Naive B cell (primary cell): Measurements from ENCODE around the gene AGBL4. TPM values are rescaled to one million over a fixed set of nuclear protein-coding genes. Genes with fewer than 3 reads are reported as not detected.

Experiments
- ATAC-seq, 2 donors: fragments of 150-1000 bp; cut with Tn5 transposase; 2 replicates each; pipeline ENCODE4 v1.10.0; 2021; ENCODE audit warnings: low read depth in 2 of 2, mild to moderate bottlenecking in 2 of 2, moderate library complexity in 2 of 2
- DNase-seq: peaks from one replicate; pipeline ENCODE4 v3.0.0; 2022
- H3K27ac Mint-ChIP-seq, 6 donors: one replicate each; pipeline ENCODE4 v1.8.0; 2020 to 2022; ENCODE audit warnings: mild to moderate bottlenecking in 6 of 6, mixed read lengths in 6 of 6, moderate library complexity in 5 of 6, inconsistent platforms in 2 of 6
- H3K27me3 Mint-ChIP-seq, 3 donors: one replicate each; pipeline ENCODE4 v1.8.0; 2021 to 2022; ENCODE audit warnings: mixed read lengths in 3 of 3, mild to moderate bottlenecking in 1 of 3
- H3K36me3 Mint-ChIP-seq, 2 donors: one replicate each; pipeline ENCODE4 v1.8.0; 2020 to 2022; ENCODE audit warnings: mixed read lengths in 2 of 2, inconsistent platforms in 1 of 2, mild to moderate bottlenecking in 1 of 2
- H3K4me1 Mint-ChIP-seq, 3 donors: one replicate each; pipeline ENCODE4 v1.8.0; 2020 to 2022; ENCODE audit warnings: mixed read lengths in 3 of 3, inconsistent platforms in 1 of 3, mild to moderate bottlenecking in 1 of 3, moderate library complexity in 1 of 3
- H3K4me3 Mint-ChIP-seq, 8 donors: one replicate each; pipeline ENCODE4 v1.8.0; 2020 to 2022; ENCODE audit warnings: mild to moderate bottlenecking in 8 of 8, mixed read lengths in 8 of 8, moderate library complexity in 8 of 8, inconsistent platforms in 2 of 8
- H3K9me3 Mint-ChIP-seq, 7 donors: one replicate each; pipeline ENCODE4 v1.8.0; 2020 to 2022; ENCODE audit warnings: mixed read lengths in 7 of 7, mild to moderate bottlenecking in 5 of 7, inconsistent platforms in 2 of 7, moderate library complexity in 1 of 7
- polyA plus RNA-seq, 6 donors: library from polyadenylated mRNA; unstranded; fragments of 300-500 nt; fragmentation: Illumina TruSeq; gene quantifications; one replicate each; pipeline ENCODE4 v1.2.3, GENCODE V29; 2021; ENCODE audit warnings: low read depth in 6 of 6

The AGBL4 gene
- polyA plus RNA-seq, 6 donors from 2014 or later, result 0.18 to 0.32 (median 0.20) TPM; not detected in 3

DNA sequence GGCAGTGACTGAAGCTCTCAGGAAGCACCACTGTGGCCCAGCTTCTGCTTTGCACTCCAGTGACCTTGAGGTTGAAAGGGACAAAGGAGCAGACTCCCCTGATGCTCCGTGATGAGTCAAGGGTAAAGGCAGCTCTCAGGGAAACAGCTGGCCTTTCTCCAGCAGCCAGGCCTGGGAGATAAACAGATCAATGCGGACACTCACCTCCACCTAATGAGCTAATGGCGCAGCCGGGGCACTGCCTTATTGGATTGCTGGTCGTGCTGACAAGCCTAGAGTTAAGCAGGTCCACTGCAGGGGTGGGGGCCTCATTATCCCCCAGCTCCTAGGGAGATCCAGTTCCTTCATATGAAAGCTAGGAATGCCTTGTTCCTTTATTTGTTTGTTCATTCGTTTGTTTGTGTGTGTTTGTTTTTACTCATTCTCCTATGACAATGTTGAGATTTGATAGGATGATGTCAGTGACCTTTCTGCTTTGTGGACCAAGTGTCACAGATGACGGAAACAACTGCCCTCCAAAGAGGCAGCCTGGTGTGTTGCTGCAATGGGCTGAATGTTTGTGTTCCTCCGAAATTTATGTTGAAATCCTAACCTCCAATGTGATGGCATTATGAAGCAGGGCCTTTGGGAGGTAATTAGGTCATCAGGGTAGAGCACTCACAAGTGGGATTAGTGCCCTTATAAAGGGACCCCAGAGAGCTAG, 1105.7 kb downstream of the AGBL4 start:
- H3K9me3 Mint-ChIP-seq, result no peaks in the 10 kb centered on the region

DNA sequence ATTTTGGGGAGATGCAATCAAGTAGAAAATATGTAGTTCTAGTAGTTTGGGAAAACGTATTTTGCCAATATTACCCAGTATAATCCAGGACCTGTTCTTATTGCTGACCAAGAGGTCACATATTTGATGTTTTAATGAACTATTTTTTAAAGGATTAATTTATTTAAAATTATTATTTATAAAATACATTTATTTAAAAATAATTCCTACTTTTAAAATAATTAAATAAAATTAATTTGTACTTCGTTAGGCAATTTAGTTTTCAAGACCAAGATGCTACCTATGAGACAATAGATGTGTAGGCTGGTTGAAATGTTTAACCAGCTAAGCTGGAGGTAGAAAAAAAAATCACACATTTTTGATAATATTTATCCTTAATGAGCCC, 1106.7 kb downstream of the AGBL4 start:
- H3K27me3 Mint-ChIP-seq, result no peaks in the 10 kb centered on the region
- no peaks in the 10 kb centered on the region for H3K9me3 Mint-ChIP-seq

More for the DNA sequence above, 1105.7 kb downstream of the AGBL4 start:
- peaks cover 0 to 10% (median 7%) of the 10 kb centered on the region in 3 donors for H3K4me1 Mint-ChIP-seq
- H3K27ac Mint-ChIP-seq, result no peak overlapping the region
- no peak for ATAC-seq
- H3K27me3 Mint-ChIP-seq, result no peaks in the 10 kb centered on the region
- no peaks in the 10 kb centered on the region for H3K36me3 Mint-ChIP-seq
- no peak overlapping the region for H3K4me3 Mint-ChIP-seq
- no peak for DNase-seq

DNA sequence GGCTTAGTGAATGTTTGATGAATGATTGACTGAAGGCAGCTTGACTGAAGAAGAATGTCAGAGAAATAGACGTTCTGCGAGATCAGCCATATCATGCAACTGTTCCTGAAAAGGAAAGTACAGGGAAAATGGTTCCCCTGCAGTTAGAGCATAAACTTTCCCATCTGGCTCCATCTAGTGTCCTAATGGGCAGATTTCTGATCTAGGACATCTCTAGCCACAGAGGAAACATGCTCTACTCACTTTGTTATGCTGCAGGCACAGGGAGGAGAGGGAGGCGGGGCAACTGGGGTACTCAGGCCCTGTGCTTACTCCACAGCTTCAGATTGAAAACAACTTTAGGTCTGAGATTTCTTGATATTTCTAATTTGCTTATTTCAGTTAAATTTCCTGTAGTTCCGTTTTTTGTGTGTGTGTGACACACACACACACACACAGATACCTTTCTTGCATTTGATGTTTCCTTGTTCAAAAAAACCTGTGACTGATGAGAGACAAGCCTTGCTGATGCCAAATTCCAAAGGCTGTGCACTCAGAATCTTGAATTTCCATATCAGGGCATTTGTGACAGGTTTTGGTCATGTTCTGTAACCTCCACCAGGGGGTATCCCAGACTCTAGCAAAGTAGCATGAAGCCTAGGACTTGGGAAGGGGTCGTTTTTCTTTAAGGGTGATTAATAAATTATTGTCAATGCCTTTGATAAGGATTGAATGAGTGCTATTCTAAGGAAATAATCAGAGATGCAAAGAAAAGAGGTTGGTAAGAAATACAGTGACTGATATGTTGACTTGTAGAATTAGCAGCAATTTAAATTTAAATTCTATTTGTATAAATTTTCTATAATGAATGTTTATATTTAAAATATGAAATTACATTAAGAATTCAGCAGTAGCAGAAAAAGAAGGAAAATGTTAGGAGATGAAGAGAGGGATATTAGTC, 1107.4 kb downstream of the AGBL4 start:
- Mint-ChIP-seq H3K27me3 (no peaks in the 10 kb centered on the region), H3K9me3 (no peaks in the 10 kb centered on the region), H3K36me3 (no peaks in the 10 kb centered on the region), H3K27ac (peak overlapping the region in 2 of 6 donors; percentile 35 to 69), H3K4me1 (peaks cover 0 to 9% (median 7%) of the 10 kb centered on the region in 3 donors), H3K4me3 (no peak overlapping the region)
- DNase-seq (no peak), ATAC-seq (peak in 1 of 2 donors; percentile 30)

More for the DNA sequence above, 1106.7 kb downstream of the AGBL4 start:
- no peak for DNase-seq
- peaks cover 0 to 9% (median 7%) of the 10 kb centered on the region in 3 donors for H3K4me1 Mint-ChIP-seq
- no peak overlapping the region for H3K27ac Mint-ChIP-seq
- H3K36me3 Mint-ChIP-seq, result no peaks in the 10 kb centered on the region
- no peak overlapping the region for H3K4me3 Mint-ChIP-seq
- ATAC-seq, result no peak

DNA sequence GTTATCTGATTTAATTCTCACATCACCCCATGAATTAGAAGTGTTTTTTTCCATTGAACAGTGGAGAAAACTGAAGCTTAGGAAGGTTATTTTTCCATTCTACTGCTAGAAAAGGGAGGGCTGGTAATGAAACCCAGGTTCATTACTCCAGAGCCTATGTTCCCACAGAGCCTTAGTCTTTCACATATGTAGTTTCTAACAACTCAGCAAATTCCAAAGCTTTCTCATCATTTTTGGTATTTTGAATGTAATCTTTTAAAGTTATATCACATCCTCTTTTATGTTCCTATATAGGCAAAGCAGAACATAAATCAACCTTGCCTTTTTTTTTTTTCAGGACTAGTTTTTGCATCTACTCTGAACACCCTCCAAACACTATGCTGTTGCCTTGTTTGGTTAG, 1115.1 kb downstream of the AGBL4 start:
- H3K27ac Mint-ChIP-seq, result no peak overlapping the region
- no peaks in the 10 kb centered on the region for H3K9me3 Mint-ChIP-seq
- ATAC-seq (no peak), DNase-seq (no peak)
- no peaks in the 10 kb centered on the region for H3K27me3 Mint-ChIP-seq
- no peak overlapping the region for H3K4me3 Mint-ChIP-seq
- H3K36me3 Mint-ChIP-seq, result no peaks in the 10 kb centered on the region
- H3K4me1 Mint-ChIP-seq, result no peaks in the 10 kb centered on the region

DNA sequence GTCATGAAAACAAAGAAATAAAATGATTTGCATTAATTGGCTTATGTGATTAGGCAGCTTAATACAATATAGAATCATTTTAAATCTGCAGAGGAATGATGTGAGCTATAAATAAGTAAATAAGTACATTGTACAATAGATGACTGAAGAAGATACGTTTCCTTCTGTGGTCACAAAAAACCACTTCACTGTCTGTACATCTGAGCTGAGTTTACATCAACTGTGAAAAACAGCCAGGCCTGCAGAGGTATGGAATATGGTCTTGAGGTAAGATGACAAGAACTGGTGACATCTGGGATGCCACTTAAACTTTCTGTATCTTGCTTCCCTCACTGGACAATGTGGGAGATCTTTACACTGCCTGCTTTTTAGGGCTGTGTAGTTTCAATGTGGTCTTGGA, 1117.0 kb downstream of the AGBL4 start:
- Mint-ChIP-seq H3K27ac (no peak overlapping the region), H3K9me3 (no peaks in the 10 kb centered on the region), H3K4me3 (no peak overlapping the region), H3K27me3 (peaks cover 7 to 17% (median 10%) of the 10 kb centered on the region in 3 donors), H3K36me3 (no peaks in the 10 kb centered on the region), H3K4me1 (no peaks in the 10 kb centered on the region)
- no peak for ATAC-seq
- no peak for DNase-seq

DNA sequence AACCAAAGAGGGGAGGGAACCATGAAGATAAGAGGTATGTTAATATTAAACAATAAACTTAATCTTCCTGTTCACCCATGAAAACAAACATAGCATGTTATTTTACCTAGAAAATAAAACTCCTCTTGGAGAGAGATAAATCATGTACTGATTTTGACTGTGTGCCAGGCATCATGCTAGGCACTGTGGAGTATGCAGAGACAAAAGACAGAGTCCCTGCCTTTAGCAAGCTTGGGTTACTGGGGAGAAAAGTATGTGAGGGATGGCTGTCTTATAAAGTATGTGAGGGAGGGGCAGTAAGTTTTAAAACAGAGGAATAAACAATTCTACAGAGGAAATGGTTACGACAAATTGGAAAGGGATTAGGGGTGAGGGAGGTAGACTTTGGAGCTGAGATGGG, 1117.6 kb downstream of the AGBL4 start:
- DNase-seq (no peak), ATAC-seq (no peak)
- Mint-ChIP-seq H3K27ac (no peak overlapping the region), H3K36me3 (no peaks in the 10 kb centered on the region), H3K4me3 (no peak overlapping the region), H3K4me1 (no peaks in the 10 kb centered on the region), H3K9me3 (no peaks in the 10 kb centered on the region), H3K27me3 (peaks cover 7 to 21% (median 13%) of the 10 kb centered on the region in 3 donors)

DNA sequence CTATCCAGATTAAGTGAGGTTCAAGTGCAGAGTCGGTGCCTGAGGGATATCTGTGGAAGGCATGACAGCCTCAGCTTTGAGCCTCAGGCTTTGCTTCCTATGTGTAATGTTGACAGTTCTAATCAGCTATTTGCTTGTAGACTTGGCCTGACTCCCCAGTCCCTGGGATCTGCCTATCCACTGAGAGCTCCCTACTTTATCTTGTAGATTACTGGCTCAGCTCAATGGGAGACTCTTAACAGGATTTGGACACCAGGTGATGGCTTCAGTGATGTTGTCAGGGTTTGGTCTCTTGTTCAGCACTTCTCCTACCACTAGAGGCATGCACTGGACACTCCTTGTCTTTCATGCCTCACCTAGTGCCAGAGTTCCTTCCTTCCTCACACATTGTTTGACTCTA, 1120.5 kb downstream of the AGBL4 start:
- peak overlapping the region in 1 of 8 donors; percentile 16 for H3K4me3 Mint-ChIP-seq
- H3K27me3 Mint-ChIP-seq, result peaks cover 13 to 29% (median 18%) of the 10 kb centered on the region in 3 donors
- no peak for DNase-seq
- no peak overlapping the region for H3K27ac Mint-ChIP-seq
- H3K4me1 Mint-ChIP-seq, result no peaks in the 10 kb centered on the region
- H3K36me3 Mint-ChIP-seq, result no peaks in the 10 kb centered on the region
- no peak for ATAC-seq
- no peaks in the 10 kb centered on the region for H3K9me3 Mint-ChIP-seq

DNA sequence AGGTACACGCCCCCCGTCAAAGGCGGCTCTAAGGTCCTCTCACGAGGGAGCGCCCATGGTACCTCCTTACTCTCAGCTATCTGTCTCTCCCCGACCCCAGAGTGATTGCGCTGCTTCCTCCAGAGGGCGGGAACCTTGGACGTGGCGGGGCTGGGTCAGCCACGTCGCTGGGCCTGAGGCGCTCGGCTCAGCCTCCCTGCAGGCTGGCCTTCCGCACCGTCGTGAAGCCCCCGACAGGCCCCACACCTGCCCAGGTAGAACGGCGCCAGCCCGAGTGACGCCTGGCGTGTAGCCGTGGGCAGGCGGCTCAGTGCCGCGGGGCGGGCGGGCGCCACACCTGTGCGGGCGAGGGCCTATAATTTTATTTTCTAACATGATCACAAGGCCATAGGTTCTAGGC, 1124.9 kb downstream of the AGBL4 start:
- Mint-ChIP-seq H3K36me3 (no peaks in the 10 kb centered on the region), H3K9me3 (peaks cover 0 to under 1% (median 0%) of the 10 kb centered on the region in 7 donors)

DNA sequence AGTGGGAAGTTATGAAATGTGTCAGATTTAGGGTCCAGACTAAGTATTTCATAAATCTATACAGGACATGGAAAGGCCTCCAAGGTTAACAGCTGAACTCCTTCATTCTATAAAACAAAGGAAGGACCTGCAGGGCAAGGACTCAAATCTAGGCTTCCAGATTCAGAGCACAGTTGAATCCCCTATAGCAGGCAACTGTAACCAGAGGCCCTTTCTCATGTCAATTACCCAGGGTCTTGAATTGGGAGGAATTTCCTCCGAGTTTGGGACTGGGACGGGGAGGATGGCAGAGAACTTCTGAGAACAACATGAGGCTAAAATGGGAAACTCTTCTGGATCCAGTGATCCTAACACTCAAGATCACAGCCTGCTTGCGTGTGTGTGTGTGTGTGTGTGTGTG, 1134.1 kb downstream of the AGBL4 start:
- DNase-seq, result no peak
- Mint-ChIP-seq H3K9me3 (peaks cover 0 to 12% (median 6%) of the 10 kb centered on the region in 7 donors), H3K4me3 (no peak overlapping the region), H3K27me3 (peaks cover 0 to 3% (median 0%) of the 10 kb centered on the region in 3 donors), H3K27ac (no peak overlapping the region), H3K4me1 (peaks cover 14 to 18% (median 15%) of the 10 kb centered on the region in 3 donors), H3K36me3 (no peaks in the 10 kb centered on the region)
- ATAC-seq, result no peak

More for the DNA sequence above, 1124.9 kb downstream of the AGBL4 start:
- H3K27me3 Mint-ChIP-seq, result peaks cover 13 to 29% (median 18%) of the 10 kb centered on the region in 3 donors
- no peak for ATAC-seq
- no peak for DNase-seq
- no peak overlapping the region for H3K4me3 Mint-ChIP-seq
- no peaks in the 10 kb centered on the region for H3K4me1 Mint-ChIP-seq
- no peak overlapping the region for H3K27ac Mint-ChIP-seq

DNA sequence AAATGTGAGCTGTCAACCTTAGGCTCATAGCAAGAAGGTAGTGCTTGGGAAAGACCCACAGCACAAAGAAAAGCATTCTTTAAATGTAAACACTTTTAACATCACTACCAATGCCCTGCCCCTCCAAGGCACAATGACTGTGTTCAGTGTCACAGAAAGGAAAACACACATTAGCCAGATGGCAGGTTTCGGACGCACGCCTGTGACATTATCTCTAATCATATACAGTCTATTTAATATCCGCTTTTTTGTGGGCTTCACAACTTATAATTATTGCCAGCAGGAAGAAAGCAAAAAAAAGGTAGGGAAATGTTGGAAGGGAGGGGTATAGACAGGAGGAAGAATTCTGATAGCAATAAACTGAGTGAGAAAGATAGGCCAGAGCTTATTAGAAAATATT, 1134.7 kb downstream of the AGBL4 start:
- Mint-ChIP-seq H3K36me3 (no peaks in the 10 kb centered on the region), H3K9me3 (peaks cover 0 to 12% (median 6%) of the 10 kb centered on the region in 7 donors), H3K27ac (no peak overlapping the region), H3K27me3 (peaks cover 0 to 6% (median 0%) of the 10 kb centered on the region in 3 donors), H3K4me3 (no peak overlapping the region), H3K4me1 (peaks cover 14 to 18% (median 15%) of the 10 kb centered on the region in 3 donors)
- DNase-seq (no peak), ATAC-seq (no peak)

DNA sequence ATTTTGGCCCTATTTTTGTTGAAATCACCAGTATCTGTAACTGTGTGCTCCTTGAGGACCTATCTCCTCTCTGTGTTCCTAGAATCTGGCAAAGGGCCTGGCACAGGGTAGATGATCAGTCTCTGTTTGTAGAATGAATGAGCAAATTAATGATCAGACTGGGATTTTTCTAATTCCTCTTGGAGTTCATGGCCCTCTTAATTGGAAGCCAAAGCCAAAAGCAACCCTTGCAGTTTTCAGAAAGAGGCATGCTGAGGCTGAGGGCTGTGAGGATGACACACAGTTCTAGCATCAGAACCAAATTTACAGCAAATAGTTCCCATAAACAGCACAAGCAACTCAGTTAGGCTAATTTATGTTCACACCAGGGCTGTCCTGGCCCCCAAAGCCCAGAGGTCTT, 1136.0 kb downstream of the AGBL4 start:
- no peak for DNase-seq
- ATAC-seq, result no peak
- H3K9me3 Mint-ChIP-seq, result peaks cover 0 to 2% (median under 1%) of the 10 kb centered on the region in 7 donors
- H3K36me3 Mint-ChIP-seq, result no peaks in the 10 kb centered on the region
- no peak overlapping the region for H3K27ac Mint-ChIP-seq
- peaks cover 0 to 9% (median 0%) of the 10 kb centered on the region in 3 donors for H3K27me3 Mint-ChIP-seq
- H3K4me1 Mint-ChIP-seq, result peaks cover 14 to 18% (median 15%) of the 10 kb centered on the region in 3 donors
- no peak overlapping the region for H3K4me3 Mint-ChIP-seq

DNA sequence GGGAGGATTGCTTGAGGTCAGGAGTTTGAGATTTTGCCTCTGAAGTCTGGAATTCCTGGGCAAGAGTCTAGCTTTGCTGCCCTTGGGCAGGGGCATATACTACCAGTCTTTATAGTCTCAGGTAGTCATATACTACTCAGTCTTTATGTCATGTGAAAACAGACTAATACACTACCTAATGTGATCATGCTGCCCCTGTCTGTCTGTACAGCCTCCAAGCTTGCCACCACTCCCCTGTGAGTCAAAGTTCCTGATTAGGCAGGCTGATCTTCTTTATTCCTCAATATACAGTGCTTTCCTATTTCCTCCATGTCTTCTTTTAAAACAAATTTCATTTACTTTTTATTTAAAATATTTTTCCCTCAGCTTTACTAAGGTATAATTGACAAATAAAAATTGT, 1141.7 kb downstream of the AGBL4 start:
- Mint-ChIP-seq H3K27me3 (peaks cover 0 to 9% (median 0%) of the 10 kb centered on the region in 3 donors), H3K4me1 (no peaks in the 10 kb centered on the region), H3K36me3 (no peaks in the 10 kb centered on the region), H3K9me3 (no peaks in the 10 kb centered on the region), H3K27ac (no peak overlapping the region), H3K4me3 (no peak overlapping the region)
- DNase-seq (no peak), ATAC-seq (no peak)

DNA sequence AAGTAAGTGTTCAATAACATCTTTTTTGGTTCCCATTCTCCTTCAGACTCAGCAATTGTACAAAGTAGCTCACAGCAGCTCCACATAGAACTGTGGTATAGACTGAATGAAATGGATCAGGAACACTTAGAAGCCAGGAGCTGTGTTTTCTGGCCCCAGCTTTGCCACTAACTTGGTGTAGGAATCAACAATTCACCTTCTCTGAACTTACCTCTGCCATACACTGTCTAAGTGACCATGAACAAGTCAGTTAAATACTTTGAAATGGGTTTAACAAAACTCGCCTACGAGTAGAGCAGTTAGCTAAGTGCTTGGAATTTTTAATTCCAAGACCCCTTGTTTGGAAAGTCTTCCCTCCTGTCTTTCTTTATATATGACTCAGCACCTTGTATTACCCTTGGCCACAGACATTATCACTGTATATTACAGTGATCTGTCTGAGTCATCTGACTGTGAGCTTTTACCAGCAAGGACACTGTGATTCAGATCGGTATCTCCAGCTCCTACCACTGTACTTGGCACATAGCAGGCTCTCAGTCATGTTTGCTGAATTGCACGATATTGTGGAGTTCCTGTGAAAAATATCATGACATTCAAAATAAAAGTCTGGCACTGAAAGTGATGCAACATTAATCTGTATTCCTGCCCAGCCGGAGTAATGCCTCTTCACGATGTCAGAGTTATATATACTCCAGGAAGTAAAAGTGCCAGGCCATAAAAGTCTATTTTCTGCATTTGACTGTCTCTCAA, 1145.4 kb downstream of the AGBL4 start:
- peaks cover 0 to 6% (median 2%) of the 10 kb centered on the region in 3 donors for H3K27me3 Mint-ChIP-seq
- no peaks in the 10 kb centered on the region for H3K36me3 Mint-ChIP-seq
- H3K4me1 Mint-ChIP-seq, result no peaks in the 10 kb centered on the region

More for the DNA sequence above, 1145.4 kb downstream of the AGBL4 start:
- no peaks in the 10 kb centered on the region for H3K9me3 Mint-ChIP-seq
- H3K27ac Mint-ChIP-seq, result no peak overlapping the region
- no peak overlapping the region for H3K4me3 Mint-ChIP-seq
- DNase-seq, result no peak
- ATAC-seq, result no peak
